Panc1 (cell line): Measurements from ENCODE around the gene MAGI1.

Experiments used
- POLR2AphosphoS5 ChIP-seq: IDR thresholded peaks from 2 replicates; pipeline ENCODE4 v1.6.1; 2012; ENCODE audit warnings: mild to moderate bottlenecking, low read depth, low read length, moderate library complexity
- REST ChIP-seq, 2 experiments: IDR thresholded peaks; 2 replicates each; pipeline ENCODE4 v1.6.1; 2011 to 2012; ENCODE audit warnings: low read depth in 2 of 2, control low read depth in 1 of 2, low read length in 1 of 2, mild to moderate bottlenecking in 1 of 2, moderate library complexity in 1 of 2; ENCODE audit not compliant: insufficient read depth in 1 of 2
- SIN3A ChIP-seq: IDR thresholded peaks from 2 replicates; pipeline ENCODE4 v1.6.1; 2012; ENCODE audit warnings: low read depth, mild to moderate bottlenecking, low read length, moderate library complexity, borderline replicate concordance; ENCODE audit not compliant: insufficient read depth
- TCF7L2 ChIP-seq: IDR thresholded peaks from 2 replicates; pipeline ENCODE4 v1.6.1; 2011; ENCODE audit warnings: mild to moderate bottlenecking, low read depth, low read length, inconsistent platforms
- TF ChIP-seq, protein P1 (sequence below): fragments of 450-650 bp; IDR thresholded peaks from 2 replicates; pipeline ENCODE4 v1.5.1; 2017; ENCODE audit warnings: mild to moderate bottlenecking

DNA sequence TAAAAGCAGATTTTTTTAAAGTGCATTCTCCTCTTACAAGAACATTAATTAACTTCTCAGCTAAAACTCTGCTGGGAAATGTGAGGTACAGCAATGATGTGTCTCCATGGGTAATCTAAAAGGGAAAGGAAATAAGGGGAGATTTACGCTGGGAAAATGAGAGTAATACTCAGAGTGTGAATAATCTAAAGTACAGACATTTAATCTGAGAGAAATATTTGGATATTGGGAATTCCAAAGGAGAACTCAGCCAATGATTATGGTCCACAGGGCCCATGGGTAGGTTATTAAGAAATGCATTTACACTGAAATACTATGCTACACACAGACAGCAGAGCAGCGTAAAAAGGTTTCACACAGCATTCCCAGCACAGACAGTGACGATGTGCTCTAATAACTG lies 229.9 kb downstream of the MAGI1 start:
- TF ChIP-seq, protein P1, sequence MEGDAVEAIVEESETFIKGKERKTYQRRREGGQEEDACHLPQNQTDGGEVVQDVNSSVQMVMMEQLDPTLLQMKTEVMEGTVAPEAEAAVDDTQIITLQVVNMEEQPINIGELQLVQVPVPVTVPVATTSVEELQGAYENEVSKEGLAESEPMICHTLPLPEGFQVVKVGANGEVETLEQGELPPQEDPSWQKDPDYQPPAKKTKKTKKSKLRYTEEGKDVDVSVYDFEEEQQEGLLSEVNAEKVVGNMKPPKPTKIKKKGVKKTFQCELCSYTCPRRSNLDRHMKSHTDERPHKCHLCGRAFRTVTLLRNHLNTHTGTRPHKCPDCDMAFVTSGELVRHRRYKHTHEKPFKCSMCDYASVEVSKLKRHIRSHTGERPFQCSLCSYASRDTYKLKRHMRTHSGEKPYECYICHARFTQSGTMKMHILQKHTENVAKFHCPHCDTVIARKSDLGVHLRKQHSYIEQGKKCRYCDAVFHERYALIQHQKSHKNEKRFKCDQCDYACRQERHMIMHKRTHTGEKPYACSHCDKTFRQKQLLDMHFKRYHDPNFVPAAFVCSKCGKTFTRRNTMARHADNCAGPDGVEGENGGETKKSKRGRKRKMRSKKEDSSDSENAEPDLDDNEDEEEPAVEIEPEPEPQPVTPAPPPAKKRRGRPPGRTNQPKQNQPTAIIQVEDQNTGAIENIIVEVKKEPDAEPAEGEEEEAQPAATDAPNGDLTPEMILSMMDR = no peak
- TF ChIP-seq POLR2AphosphoS5 (no peak), SIN3A (no peak), TCF7L2 (no peak), REST (IDR thresholded peaks at IDR 0.05; ENCODE audit: insufficient read depth in 1 of 2, low read depth in 2 of 2, low read length in 1 of 2) (no peak)
